Adrenal gland (tissue), 12 donors: ENCODE data around the gene QSER1. TPM values are rescaled to one million over a fixed set of nuclear protein-coding genes. Genes with fewer than 3 reads are reported as not detected.

Experiments used
- DNase-seq, 7 donors: peaks; one replicate each; pipeline ENCODE4 v3.0.0-alpha.2; 2019 to 2020
- H3K27ac ChIP-seq, 5 donors: fragments of 200-600 bp; sonication (generic) in 4 of 5; 1 replicate in 3 of 5; 2 replicates in 2 of 5; pipeline versions ENCODE4 v1.5.1 to v1.8.0; 2016 to 2020; ENCODE audit warnings: mild to moderate bottlenecking in 1 of 5
- H3K27me3 ChIP-seq: fragments of 200-600 bp; 2 replicates; pipeline ENCODE4 v1.8.0; 2021
- H3K36me3 ChIP-seq, 2 donors: fragments of 200-600 bp; replicated peaks in 1 of 2; 1 replicate in 1 of 2; 2 replicates in 1 of 2; pipeline versions ENCODE4 v1.5.1 to v1.8.0; 2018 to 2022
- H3K4me1 ChIP-seq, 2 donors: fragments of 200-600 bp; replicated peaks in 1 of 2; 1 replicate in 1 of 2; 2 replicates in 1 of 2; pipeline versions ENCODE4 v1.5.1 to v1.8.0; 2018 to 2021
- H3K4me3 ChIP-seq, 4 donors: fragments of 200-600 bp; sonication (generic) in 3 of 4; one replicate each; pipeline ENCODE4 v1.5.1; 2016 to 2018
- H3K9me3 ChIP-seq, 3 donors: fragments of 200-600 bp; sonication (generic) in 1 of 3; replicated peaks in 1 of 3; 1 replicate in 2 of 3; 2 replicates in 1 of 3; pipeline versions ENCODE4 v1.5.1 to v1.8.0; 2016 to 2021
- POLR2A ChIP-seq, 2 donors: fragments of 450-650 bp; IDR thresholded peaks; one replicate each; pipeline ENCODE4 v1.6.1; 2017; ENCODE audit warnings: antibody characterized with exemption in 2 of 2, mild to moderate bottlenecking in 2 of 2, moderate library complexity in 1 of 2
- WGBS, 4 donors: extraction: QIAGEN DNeasy Blood & Tissue Kit in 2 of 4; methylation state at CpG; one replicate each; pipeline versions ENCODE4 v1.1.5 to v1.1.7; 2013 to 2017; 5-methylcytosine and 5-hydroxymethylcytosine counted together
- intact Hi-C, 2 donors: fragments of 100-400 bp; cut with DNase I; formaldehyde crosslinking; loops; one replicate each; pipeline versions ENCODE4 v1.14.1 to v1.15.0; 2022 to 2023
- polyA plus RNA-seq, 3 donors: library from polyadenylated mRNA; stranded (reverse); fragments of 200-250 nt in 2 of 3; fragments of 350-450 nt in 1 of 3; fragmentation: Illumina TruSeq in 1 of 3; extraction: RNeasy Lipid Tissue Mini Kit (QIAGEN cat#74804) in 1 of 3; gene quantifications; one replicate each; pipeline ENCODE4 v1.2.3, GENCODE V29; 2013 to 2014
- total RNA-seq, 9 donors: library from RNA; depleted of rRNA in 4 of 9; stranded (reverse); fragments of >200 nt in 4 of 9; fragments of 120-200 nt in 1 of 9; fragmentation: NEBNext Ultra II Directional in 1 of 9; extraction: Animal tissue kit (Norgen Biotek cat#: 25700) in 1 of 9; gene quantifications; one replicate each; pipeline versions ENCODE4 v1.1.0 to v1.2.4, GENCODE V29; 2013 to 2023
- TF ChIP-seq, protein P1 (sequence below), 6 experiments: fragments of 450-650 bp in 4 of 6; fragments of 200-600 bp in 2 of 6; sonication (generic) in 1 of 6; IDR thresholded peaks; 1 replicate in 5 of 6; 2 replicates in 1 of 6; pipeline versions ENCODE4 v1.5.1 to v1.8.0; 2016 to 2021; ENCODE audit warnings: antibody characterized with exemption in 6 of 6, mild to moderate bottlenecking in 2 of 6, moderate library complexity in 1 of 6
- donor health status: healthy with polysubstance abuse.
- donor health status: Bipolar disorder and iron deficiency.
- donor health status: DM: yes; HTN: yes; CAD: no.
- donor health status: DM: no; HTN: no; CAD: no.
- donor health status: DM: no; HTN: no; CAD: no.
- donor health status: DM: yes; HTN: yes; CAD: no.

Gene QSER1
- total and polyA plus RNA-seq, 12 donors: 2.4 to 27.2 (median 18.9) TPM

DNA sequence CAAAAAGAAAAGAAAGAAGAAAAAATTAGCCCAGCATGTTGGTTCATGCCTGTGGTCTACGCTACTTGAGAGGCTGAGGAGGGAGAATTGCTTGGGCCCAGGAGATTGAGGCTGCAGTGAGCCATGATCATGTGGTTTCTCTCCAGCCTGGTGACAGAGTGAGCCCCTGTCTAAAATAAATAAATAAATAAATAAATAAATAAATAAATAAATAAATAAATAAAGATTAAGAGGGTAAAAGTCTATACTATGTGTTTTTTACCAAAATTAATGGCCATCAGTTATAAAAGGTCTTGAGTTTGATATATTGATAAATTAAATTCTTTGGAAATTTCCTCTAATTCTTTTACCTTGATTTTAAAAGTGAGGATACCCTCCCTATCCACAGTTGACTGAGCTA, 97.9 kb downstream of the QSER1 start:
- no peak overlapping the region for H3K4me3 ChIP-seq
- 0 to 96% (median 46%) methylated on average over 1 of the region's 1 CpG for WGBS, 4 donors
- H3K27ac ChIP-seq: no peak overlapping the region
- no peaks in the 10 kb centered on the region for H3K27me3 ChIP-seq
- TF ChIP-seq, protein P1, sequence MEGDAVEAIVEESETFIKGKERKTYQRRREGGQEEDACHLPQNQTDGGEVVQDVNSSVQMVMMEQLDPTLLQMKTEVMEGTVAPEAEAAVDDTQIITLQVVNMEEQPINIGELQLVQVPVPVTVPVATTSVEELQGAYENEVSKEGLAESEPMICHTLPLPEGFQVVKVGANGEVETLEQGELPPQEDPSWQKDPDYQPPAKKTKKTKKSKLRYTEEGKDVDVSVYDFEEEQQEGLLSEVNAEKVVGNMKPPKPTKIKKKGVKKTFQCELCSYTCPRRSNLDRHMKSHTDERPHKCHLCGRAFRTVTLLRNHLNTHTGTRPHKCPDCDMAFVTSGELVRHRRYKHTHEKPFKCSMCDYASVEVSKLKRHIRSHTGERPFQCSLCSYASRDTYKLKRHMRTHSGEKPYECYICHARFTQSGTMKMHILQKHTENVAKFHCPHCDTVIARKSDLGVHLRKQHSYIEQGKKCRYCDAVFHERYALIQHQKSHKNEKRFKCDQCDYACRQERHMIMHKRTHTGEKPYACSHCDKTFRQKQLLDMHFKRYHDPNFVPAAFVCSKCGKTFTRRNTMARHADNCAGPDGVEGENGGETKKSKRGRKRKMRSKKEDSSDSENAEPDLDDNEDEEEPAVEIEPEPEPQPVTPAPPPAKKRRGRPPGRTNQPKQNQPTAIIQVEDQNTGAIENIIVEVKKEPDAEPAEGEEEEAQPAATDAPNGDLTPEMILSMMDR (IDR thresholded peaks at IDR 0.05): no peak
- no peak for TF ChIP-seq POLR2A (IDR thresholded peaks at IDR 0.05)
- no peaks in the 10 kb centered on the region for H3K4me1 ChIP-seq
- intact Hi-C loops: no loop called here
- H3K9me3 ChIP-seq: peaks cover 0 to 8% (median 0%) of the 10 kb centered on the region in 3 donors
- no peak for DNase-seq
- H3K36me3 ChIP-seq: no peaks in the 10 kb centered on the region

DNA sequence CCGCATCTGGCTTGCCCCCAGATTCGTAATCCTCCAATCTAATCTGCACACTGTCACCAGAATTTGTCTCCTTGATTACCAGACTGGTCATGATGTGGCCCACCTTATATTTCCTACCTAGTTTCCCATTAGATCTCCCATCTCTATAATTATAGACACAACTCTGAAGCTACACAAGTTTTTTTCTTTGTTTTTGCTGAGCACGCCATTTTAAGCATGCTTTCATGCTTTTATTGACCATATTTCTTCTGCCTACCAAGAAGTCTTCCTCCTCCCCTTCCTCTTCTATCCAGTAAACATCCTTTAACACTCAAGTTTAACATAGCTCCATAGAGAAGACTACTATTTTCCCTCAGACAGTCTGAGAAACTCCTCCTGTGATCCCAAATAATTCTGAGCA, 98.8 kb downstream of the QSER1 start:
- WGBS, 4 donors: 77 to 93% (median 85%) methylated on average over 3 of the region's 3 CpGs
- H3K27ac ChIP-seq: no peak overlapping the region
- H3K4me1 ChIP-seq: no peaks in the 10 kb centered on the region
- no peaks in the 10 kb centered on the region for H3K36me3 ChIP-seq
- H3K4me3 ChIP-seq: no peak overlapping the region
- peaks cover 0 to 8% (median 0%) of the 10 kb centered on the region in 3 donors for H3K9me3 ChIP-seq
- DNase-seq: no peak
- intact Hi-C loops: no loop called here
- no peaks in the 10 kb centered on the region for H3K27me3 ChIP-seq
- TF ChIP-seq, protein P1 (IDR thresholded peaks at IDR 0.05): no peak
- no peak for TF ChIP-seq POLR2A (IDR thresholded peaks at IDR 0.05)

DNA sequence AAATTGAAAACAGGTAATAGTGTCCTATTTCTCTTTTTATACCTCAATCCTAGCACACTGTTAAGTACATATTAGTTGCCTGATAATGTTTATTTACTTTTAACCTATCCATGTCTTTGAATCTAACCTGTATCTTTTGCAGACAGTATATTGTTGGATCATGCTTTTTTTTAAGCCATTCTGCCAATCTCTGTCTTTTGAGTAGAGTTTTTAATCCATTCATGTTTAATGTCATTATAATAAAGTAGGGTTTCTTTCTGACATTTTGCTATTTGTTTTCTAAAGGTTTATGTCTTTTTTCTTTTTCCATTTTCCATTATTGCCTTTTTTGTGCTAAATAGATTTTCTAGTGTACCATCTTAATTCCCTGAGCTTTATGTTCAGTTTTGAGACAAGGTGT, 99.3 kb downstream of the QSER1 start:
- H3K36me3 ChIP-seq: no peaks in the 10 kb centered on the region
- no peak overlapping the region for H3K27ac ChIP-seq
- no peak overlapping the region for H3K4me3 ChIP-seq
- intact Hi-C loops: no loop called here
- peaks cover 0 to 8% (median 0%) of the 10 kb centered on the region in 3 donors for H3K9me3 ChIP-seq
- H3K27me3 ChIP-seq: no peaks in the 10 kb centered on the region
- no peaks in the 10 kb centered on the region for H3K4me1 ChIP-seq
- TF ChIP-seq, protein P1 (IDR thresholded peaks at IDR 0.05): no peak
- TF ChIP-seq POLR2A (IDR thresholded peaks at IDR 0.05): no peak
- DNase-seq: no peak

DNA sequence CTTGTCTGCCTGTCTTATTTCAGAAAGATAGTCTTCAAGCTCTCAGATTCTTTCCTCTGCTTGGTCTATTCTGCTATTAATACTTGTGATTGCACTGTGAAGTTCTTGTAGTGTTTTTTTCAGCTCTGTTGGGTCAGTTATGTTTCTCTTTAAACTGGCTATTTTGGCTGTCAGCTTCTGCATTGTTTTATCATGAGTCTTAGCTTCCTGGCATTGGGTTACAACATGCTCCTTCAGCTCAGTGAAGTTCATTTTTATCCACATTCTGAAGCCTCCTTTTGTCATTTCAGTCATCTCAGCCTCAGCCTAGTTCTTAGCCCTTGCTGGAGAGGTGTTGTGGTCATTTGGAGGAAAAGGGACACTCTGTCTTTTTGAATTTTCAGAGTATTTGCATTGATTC, 107.6 kb downstream of the QSER1 start:
- no peak overlapping the region for H3K27ac ChIP-seq
- no peaks in the 10 kb centered on the region for H3K36me3 ChIP-seq
- H3K9me3 ChIP-seq: no peaks in the 10 kb centered on the region
- no peaks in the 10 kb centered on the region for H3K27me3 ChIP-seq
- intact Hi-C loops: no loop called here
- no peak overlapping the region for H3K4me3 ChIP-seq
- DNase-seq: no peak
- TF ChIP-seq, protein P1 (IDR thresholded peaks at IDR 0.05): no peak
- no peak for TF ChIP-seq POLR2A (IDR thresholded peaks at IDR 0.05)
- no peaks in the 10 kb centered on the region for H3K4me1 ChIP-seq
